Measurements from ENCODE around the gene RCOR3.
A peak's percentile ranks its signal among the peaks of the same experiment; 100 is the strongest.
"Not testable (repeated sequence)": the region's sequence is repeated elsewhere in the genome, so short reads cannot be mapped to it uniquely, and the experiment has no call there.

Gene RCOR3

GRCh38 chr1:211260141-211261107 is 1.3 kb downstream of the RCOR3 start:
- peak; percentile 10 for DNase-seq

DNA sequence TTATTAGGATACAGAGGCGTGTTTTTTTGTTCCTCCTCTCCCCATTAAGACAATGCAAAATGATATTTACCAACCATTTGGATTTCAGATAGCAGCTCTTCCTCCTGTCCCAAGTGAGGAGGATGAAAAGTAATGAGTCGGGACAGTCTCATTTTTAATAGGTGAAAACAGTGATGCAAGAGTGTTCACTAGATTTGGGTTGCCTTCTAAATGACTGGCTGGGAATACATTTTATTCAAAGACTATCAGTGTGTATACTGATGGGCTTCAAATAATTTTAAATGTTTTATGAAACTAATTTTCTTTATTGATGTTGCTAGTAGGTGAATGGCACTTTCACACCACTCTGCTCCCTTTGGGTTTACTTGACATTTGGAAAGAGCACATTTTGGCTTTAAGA is 2.1 kb downstream of the RCOR3 start:
- no peak for DNase-seq

GRCh38 chr1:211263022-211263421 is 3.9 kb downstream of the RCOR3 start:
- not testable (repeated sequence) for DNase-seq

DNA sequence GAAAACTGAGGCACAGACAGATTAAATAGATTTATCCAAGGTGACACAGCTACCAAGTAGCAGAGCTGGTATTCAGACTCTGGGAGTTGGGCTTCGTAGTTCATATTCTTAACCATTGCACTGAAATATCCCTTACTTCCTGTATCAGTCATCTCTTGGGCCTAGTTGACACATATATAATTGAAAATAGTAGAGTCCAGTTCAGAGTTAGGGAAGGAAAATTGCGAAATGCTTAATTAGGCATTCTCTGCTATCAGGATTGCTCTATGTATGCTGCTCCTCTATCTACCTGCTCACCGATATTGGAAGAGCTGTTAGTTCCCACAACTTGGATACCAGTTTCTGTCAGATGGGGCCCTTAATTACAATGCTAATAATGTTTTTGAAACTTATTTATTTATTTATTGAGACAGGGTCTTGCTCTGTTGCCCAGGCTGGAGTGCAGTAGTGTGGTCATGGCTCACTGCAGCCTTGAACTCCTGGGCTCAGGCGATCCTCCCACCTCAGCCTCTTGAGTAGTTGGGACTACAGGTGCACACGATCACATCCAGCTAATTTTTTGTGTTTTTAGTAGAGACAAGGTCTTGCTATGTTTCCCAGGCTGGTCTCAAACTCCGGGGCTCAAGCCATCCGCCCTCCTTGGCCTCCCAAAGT is 8.2 kb downstream of the RCOR3 start:
- DNase-seq = no peak

DNA sequence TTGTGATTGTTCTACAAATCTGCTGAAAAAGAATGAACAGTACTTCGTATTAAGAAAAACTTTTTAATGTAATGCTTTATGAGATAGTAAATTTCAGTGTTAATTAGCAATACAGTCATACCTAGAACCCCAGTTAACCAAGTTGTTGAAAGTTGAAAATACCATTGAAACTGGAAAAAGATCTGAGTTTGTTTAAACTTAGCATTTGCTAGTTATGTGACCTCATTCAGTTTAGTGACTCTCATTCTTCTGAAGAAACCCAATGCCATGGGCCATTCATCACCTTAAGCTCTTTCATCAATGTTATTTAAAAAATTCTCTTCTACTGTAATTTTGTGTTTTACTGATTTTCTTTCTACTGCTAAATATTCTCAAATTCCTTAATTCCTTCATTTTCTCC is 20.2 kb downstream of the RCOR3 start:
- DNase-seq = no peak

GRCh38 chr1:211280910-211281309 is 21.7 kb downstream of the RCOR3 start:
- no peak for DNase-seq

DNA sequence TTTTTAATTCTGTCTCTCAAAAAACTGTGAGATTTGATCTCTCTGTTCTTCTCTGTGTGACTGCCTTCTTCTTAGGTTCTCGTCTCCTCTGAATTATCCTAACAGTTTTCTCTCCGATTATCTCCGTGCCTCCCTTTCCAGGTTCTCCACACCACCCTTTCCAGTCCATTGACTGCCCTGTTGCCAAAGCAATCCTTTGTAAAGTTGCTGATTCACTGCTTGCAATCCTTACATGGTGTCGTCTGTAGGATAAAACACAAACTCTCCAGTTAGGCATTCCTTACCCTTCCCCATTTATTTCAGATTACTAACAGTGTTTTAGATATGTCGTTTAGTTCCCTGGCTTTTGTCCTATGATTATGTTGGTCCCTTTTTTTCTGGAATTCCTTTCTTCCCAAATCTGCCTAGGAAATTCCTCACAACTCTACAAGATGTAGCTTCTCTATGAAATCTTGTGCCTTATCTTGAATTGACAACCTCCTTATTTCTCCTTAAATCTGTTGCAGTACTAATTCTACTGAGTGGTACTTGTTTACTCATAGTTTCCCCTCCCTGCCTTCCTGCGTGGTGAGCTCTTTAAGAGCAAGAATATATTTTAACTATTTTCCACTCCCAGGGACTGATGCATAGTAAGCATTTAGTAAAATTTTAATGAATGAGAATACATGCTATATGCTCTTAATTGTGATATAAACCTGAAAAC is 22.3 kb downstream of the RCOR3 start:
- no peak for DNase-seq

DNA sequence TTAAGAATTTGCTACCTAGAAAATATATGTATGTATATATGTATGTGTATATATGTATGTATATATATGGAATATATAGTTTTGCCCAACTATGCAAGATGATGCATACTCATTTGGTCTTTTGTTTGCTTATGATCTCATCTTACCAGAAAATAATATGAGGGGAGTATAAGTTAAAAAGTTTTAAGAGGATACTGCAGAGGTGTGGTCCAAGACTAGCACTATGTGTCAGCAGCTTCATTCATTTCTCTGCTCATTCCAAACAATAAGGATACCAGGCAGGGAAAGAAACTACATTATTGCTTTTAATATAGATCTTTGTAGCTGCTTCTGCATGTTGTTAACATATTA is 22.8 kb downstream of the RCOR3 start:
- DNase-seq = no peak

- DNase-seq = no peak
Observed at GRCh38 chr1:211285196-211285595, 26.0 kb downstream of the RCOR3 start.

DNA sequence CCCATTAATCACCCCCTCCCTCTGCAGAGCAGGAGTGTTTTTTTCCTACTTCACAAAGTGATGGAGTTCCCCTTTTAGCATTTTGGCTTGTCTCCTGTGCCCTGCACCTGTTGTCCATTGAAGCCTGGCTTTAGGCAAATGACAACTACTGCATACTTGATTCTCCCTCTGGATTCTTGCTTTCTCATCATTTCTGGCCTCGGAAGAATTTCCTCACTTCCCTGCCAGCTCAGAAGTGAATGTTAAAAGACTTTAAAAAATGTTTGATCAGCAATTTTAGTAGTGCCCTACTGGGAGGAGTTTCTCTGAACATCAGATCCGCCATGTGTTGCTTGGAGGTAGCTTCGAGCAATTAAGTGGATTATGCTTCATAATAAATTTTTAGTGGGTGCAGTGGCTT is 28.1 kb downstream of the RCOR3 start:
- DNase-seq = no peak

DNA sequence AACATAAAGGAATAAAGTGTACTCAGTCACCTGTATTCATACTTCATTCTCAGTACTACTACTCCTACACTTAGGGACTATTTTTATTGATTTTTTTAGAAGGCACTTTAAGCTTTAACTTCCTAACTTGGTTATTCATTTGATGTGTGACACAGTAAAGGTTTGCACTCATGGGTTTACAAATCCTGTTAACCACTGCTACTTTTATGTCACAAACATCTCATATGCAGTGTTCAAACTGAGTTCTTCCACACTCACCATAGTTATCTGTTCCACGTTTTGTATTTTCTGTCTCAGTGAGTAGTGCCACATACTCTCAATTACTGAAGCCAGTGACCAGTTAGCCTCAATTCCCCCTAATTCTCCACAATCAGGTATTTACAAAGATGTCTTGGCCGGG is 33.2 kb downstream of the RCOR3 start:
- no peak for DNase-seq

DNA sequence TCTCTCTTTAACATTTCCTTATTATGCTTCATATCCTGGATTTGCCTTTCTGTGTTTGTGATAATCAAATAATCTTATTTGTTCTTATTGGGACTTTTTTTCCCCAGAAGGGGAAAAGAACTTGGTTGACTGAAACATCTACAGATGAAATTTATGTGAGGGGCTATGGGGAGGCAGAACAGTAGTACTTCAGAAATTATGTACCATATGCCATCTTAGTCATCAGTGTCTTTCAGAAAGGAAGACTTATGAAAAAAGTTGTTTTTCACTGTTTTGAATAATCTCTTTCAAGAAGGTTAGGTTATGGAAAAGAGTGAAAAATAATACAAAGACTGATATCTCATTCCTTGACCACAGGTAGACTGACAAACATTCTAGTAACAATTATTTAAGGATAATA is 37.2 kb downstream of the RCOR3 start:
- DNase-seq = no peak

DNA sequence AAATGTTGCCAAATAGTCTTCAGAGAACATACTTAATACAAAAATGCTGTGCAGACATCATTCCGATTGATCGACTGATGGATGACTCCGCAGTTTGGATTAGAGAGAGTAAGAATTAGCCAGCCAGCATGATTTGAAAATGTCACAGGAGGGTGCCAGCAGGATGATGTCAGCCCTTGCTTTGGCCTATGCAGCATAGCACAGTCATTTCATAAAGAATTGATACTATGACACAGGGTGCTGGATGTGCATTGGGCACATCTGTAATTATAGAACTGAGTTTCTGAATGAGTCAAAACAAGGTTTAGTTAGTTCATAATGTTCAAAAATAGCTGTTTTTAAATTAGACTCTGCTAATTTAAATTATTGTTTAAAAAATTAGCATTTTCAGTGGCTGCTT is 45.9 kb downstream of the RCOR3 start:
- DNase-seq = no peak

DNA sequence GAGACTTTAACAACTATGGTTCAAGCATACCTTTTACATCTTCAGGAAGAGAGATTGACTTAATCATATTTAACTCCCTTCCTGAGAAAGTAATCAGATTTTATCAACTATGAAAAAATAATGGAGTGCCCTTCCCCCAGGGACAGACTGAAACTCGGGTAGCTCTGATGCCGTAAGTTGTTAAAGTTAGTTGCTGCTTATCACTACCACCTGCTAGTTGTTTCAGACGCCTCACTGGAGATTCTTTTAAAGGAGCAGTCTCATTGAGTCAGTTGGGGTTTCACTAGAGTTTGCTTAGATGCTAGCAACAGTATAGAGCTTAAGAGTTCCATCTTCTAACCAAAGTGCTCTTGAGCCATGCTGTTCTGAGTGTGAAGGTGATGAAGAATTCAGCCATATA is 50.5 kb downstream of the RCOR3 start:
- no peak for DNase-seq

GRCh38 chr1:211313392-211313791 is 54.2 kb downstream of the RCOR3 start:
- no peak for DNase-seq

DNA sequence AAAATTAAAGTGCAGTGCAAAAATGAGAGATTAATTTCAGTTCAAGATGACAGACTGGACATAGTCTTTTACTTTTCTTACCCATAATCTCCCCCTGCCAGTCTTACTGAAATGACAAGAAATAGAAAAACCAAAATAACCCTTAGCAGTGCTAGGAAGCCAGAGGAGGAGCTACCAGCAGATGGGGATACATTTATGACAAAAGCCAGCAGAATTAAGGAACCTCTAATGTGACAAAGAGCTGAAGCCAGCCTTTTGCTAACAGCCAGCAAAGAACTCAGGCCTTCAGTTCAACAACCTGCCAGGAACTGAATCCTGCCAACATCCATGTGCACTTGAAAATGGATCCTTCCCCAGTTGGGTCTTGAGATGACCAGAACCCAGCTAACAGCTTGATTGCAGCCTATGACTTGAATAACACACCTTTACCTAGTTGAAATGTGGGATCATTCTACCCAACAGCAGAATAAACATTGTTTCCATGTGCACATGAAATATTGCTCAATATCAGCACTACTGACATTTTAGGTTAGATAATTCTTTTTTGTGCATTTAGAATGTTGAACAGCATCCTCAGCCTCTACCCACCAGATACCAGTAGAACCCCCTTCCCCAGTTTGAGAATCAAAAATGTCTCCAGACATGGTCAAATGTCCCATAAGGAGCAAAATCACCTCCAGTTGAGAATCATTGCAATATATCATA is 59.6 kb downstream of the RCOR3 start:
- DNase-seq = no peak

GRCh38 chr1:211319892-211320291 is 60.7 kb downstream of the RCOR3 start:
- DNase-seq = no peak

DNA sequence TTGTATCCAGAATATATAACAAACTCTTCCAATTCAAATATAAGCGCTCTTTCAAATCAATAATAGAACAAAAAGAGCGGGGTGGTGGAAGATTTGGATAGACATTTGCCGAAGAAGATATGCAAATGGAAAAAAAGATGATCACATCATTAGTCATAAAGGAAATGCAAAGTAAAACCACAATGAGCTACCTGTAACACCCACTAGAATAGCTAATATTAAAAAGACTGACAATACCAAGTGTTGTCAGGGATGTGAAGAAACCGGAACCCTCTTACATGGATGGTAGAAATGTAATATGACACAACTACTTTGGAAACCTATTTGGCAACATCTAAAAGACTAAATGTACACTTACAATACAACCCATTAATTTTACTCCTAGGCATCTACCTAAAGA is 61.8 kb downstream of the RCOR3 start:
- DNase-seq = no peak

DNA sequence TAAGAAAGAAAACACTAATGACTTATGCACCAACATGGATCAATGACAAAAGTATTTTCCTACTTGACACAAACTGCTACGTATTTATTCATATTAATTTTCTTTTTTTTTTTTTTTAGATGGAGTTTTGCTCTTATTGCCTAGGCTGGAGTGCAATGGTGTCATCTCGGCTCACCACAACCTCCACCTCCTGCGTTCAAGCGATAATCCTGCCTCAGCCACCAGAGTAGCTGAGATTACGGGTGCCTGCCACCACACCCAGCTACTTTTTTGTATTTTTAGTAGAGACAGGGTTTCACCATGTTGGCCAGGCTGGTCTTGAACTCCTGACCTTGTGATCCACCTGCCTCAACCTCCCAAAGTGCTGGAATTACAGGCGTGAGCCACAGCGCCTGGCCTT is 62.5 kb downstream of the RCOR3 start:
- DNase-seq = not testable (repeated sequence)

DNA sequence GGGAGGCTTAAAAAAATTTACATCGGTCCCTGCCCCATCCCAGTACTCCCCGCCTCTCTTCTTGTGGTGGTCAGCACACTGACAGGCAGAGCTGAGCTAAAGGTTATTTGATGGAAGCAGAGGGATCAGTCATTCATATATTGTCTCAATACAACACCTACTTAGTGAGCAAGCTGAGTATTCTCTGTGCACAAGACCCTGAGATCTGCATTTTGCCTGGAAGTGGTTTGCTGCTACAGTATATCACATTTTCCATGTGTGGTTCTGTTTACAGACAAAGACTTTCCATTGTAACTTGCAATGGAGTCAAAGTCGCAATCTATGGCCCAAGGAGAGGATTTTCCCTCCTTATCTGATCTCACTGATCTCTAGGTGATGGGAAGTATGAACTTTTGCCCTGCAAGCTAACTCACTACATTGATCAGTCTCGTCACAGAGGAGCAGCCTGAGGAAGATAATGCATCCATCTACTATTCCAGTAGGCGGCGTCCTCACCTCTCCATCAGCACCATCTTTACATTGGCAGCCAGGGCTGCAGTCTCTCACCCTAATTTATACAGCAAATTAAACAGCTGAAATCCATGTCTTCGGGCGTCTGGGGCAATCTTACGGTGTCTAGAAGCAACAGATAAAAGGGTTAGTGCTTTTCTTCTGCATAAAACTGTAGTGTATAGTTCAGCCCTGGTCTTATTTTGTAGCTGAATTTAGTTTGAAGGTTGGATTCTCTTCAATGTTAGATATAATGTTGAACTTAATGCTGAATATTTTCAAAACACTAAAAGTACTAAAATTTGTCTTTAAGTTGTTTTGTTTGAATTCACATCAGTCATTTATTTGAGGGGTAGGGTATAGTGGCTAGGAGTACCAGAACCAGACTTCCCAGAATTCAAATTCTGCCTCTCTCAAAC is 64.2 kb downstream of the RCOR3 start:
- DNase-seq = no peak

DNA sequence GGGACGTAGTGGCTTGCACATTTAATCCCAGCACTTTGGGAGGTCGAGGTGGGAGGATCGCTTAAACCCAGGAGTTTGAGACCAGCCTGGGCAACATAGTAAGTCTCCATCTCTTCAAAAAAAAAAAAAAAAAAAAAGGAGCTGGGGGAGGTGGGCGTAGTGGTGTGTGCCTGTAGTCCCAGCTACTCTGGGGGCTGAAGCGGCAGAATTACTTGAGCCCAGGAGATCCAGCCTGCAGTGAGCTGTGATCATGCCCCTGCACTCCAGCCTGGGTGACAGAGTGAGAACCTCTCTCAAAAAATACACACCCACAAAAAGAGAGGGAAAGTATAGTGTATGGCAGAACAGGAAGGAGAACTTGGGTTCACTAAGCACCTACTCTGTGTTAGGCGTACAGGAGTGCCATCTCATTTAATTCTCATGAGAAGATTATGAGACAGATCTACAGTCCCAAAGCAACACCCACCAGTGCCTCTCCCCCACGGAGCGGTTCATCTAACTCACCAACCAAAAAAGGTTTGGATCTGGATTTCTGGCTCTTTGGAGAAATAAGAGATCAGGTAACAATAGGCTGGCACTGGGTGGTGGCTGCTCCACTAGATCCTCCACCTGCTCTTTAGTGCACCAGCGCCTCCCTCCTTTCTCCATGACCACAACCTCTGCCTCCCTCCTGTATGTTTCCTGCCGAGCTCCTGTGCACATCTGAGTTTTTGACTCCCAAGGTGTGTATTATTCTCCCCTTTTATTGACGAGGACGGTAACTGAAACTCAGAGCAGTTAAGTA is 66.0 kb downstream of the RCOR3 start:
- no peak for DNase-seq

Data from cortex of kidney (tissue), 1 donor.